GM21515 (cell line): ENCODE results near the gene CBR1.

Experiments
- ATAC-seq: cut with Tn5 transposase; IDR thresholded peaks from one replicate; pipeline ENCODE4 v1.9.1; 2021; ENCODE audit not compliant: unreplicated experiment

Gene CBR1

GRCh38 chr21:36113647-36114428 is 44.0 kb downstream of the CBR1 start:
- no peak for ATAC-seq

- no peak for ATAC-seq
Measured at GRCh38 chr21:36115138-36115730, 45.4 kb downstream of the CBR1 start.

GRCh38 chr21:36117286-36117741 is 47.5 kb downstream of the CBR1 start:
- no peak for ATAC-seq

- ATAC-seq, result no peak
Measured at GRCh38 chr21:36120304-36120888, 50.6 kb downstream of the CBR1 start.
